ENCODE data around the gene DAPK2.
"Not testable (repeated sequence)": the region's sequence is repeated elsewhere in the genome, so short reads cannot be mapped to it uniquely, and the experiment has no call there.

Gene DAPK2

DNA sequence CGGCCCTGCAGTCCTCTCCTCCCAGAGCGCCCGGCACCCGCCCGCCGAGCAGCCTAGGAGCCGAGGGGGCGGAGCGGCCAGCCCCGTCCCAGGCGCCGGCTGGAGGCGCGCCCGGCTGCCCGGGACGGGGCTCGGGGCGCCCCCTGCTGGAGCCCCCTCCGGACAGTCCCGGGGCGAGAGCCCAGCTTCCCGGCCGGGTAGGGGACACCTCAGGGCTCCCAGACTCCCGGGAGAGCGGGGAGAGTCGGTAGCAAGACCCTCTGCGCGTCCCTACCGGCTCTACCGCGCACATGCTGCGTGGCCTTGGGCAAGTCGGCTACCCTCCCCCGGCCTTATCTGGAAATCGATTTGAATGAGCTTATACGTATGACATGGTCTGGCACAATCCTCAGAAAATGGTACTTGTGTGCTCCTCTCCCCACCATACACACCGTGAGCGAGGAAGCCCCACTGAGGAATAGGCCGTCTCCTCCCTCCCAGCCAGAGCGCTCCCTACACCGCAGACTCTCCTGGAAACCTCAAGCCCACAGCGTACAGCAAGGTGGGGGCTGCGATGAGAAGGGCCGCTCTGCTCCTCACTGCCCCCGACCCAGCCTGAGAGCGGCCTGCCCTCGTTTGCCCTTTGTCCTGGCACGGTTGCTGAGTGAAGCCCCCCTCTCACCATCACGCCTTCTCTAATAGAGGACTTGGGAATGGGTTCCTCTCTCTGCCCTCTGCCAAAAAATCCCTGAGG lies at the start of gene DAPK2:
TSS of gene DAPK2 (minus strand) at position 65 of the 733 bp plus-strand sequence. CDS start 6,224 bp downstream, outside the sequence.
- peak; percentile 60 for DNase-seq

DNA sequence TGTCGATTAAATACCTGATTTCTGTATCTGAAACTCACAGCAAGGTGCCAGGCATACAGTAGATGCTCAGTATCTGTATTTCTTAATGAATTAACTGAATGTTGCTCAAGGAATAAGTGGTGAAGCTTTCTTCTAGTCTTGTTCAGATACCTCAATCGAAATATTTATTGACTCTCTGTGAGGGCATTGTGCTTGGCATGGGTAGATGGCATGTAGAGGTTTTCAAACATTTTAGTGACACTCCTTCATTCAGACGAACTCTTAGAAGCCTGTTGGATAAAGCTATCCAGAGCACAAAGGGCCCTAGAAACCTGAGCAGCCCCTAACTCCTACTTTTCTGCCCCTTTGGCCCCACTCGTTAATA lies 49.1 kb upstream of the DAPK2 start:
- no peak for DNase-seq

GRCh38 chr15:64093627-64094417 lies 47.5 kb upstream of the DAPK2 start, which contains the start of gene CIAO2A:
CIAO2A (minus strand) TSS chr15:64093838; CDS start chr15:64093768, 70 bp downstream.
- peak; percentile 98 for DNase-seq

- DNase-seq: peak; percentile 51
These were observed 46.8 kb upstream of the DAPK2 start for GRCh38 chr15:64092864-64093626.

GRCh38 chr15:64092075-64092820 lies 46.0 kb upstream of the DAPK2 start:
- DNase-seq: no peak

- DNase-seq: no peak
These were observed 44.2 kb upstream of the DAPK2 start for GRCh38 chr15:64090527-64090926.

DNA sequence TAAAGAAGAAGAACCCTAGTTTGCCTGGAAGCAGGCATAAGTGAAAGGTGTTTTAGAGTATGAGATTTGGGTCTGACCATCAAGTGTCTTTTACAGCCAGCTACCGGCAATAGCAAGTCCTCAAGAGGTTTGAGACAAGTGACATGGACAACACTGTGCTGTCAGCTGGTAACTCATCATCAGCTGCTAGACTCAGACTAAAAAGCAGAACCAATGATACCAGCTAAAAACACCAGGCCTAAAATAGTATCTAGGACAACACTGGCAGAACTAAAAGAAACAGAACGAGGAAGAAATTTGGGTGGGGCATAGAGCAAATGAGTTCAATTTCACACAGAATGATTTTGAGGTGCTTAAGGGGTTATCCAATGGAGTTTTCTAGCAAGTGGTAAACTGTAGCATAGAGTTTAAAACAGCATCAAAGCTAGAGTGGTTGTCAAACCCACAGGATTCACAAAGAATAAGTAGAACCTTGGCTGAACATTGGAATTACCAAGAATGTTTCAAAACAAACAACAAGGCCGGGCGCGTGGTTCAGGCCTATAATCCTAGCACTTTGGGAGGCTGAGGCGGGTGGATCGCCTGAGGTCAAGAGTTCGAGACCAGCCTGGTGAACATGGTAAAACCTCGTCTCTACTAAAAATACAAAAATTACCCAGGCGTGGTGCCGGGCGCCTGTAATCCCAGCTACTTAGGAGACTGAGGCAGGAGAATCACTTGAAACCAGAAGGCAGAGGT lies 43.4 kb upstream of the DAPK2 start:
- DNase-seq: no peak

DNA sequence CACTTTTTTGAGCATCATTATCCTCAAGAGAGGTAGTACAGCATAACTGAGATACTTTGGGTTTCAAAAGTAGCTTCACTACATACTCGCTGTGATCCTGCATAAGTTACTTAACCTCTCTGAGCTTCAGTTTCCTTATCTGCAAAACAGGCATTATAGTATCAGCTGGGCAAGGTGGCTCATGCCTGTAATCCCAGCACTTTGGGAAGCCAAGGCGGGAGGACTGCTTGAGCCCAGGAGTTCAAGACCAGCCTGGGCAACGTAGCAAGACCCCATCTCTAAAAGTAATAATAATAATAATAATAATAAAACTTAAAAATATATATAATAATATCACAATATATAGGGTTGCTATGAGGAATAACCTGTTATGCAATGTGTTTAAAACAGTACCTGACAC lies 36.5 kb upstream of the DAPK2 start:
- no peak for DNase-seq

GRCh38 chr15:64073496-64073895 lies 27.2 kb upstream of the DAPK2 start:
- not testable (repeated sequence) for DNase-seq

- no peak for DNase-seq
These were observed 26.5 kb upstream of the DAPK2 start for GRCh38 chr15:64072812-64073211.

- no peak for DNase-seq
These were observed 25.9 kb upstream of the DAPK2 start for GRCh38 chr15:64071931-64072765.

- peak; percentile 53 for DNase-seq
These were observed 24.9 kb upstream of the DAPK2 start for GRCh38 chr15:64070965-64071851.

GRCh38 chr15:64070106-64070505 lies 23.8 kb upstream of the DAPK2 start:
- DNase-seq: no peak

GRCh38 chr15:64068133-64068532 lies 21.8 kb upstream of the DAPK2 start:
- no peak for DNase-seq

DNA sequence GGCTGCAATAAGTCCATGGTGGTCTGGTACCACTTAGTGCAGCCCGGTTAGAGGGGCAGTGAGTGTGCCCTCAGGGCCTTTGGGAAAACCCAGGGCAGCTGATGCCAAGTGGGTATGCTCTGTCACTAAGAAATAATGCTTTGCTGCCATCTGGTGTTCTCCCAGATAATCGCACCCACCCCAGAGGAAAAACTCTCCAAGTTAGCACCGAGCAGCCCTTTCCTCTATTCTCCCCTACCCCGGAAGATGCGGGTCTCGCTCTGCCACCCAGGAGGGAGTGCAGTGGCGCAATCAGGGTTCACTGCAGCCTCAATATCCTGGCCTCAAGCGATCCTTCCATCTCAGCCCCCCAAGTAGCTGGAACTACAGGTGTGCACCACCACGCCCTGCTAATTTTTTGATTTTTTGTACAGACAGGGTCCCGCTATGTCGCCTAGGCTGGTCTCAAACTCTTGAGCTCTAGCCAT lies 21.3 kb upstream of the DAPK2 start:
- DNase-seq: peak; percentile 63

GRCh38 chr15:64066451-64066850 lies 20.2 kb upstream of the DAPK2 start:
- no peak for DNase-seq

GRCh38 chr15:64060716-64061115 lies 14.4 kb upstream of the DAPK2 start:
- DNase-seq: no peak

DNA sequence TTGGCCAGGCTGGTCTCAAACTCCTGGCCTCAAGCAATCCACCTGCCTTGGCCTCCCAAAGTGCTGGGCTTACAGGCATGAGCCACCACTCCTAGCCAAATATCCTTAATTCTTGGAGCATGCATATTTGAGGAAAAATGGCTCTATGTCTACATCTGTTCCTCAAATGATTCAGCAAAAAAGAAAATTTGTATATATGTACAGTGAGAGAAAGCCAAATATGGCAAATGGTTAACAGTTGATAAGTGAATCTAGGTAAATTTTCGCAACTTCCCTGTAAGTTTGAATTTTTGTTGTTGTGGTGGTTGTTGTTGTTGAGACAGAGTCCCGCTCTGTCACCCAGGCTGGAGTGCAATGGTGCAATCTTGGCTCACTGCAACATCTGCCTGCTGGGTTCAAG lies 12.8 kb upstream of the DAPK2 start:
- not testable (repeated sequence) for DNase-seq

- DNase-seq: no peak
These were observed 12.0 kb upstream of the DAPK2 start for GRCh38 chr15:64058279-64058678.

- not testable (repeated sequence) for DNase-seq
These were observed 7.4 kb upstream of the DAPK2 start for GRCh38 chr15:64053674-64054073.

Measured in fibroblast of upper back skin (primary cell).